GM21526 (cell line): ENCODE results near the gene RBM33.
"Not testable (repeated sequence)": the region's sequence is repeated elsewhere in the genome, so short reads cannot be mapped to it uniquely, and the experiment has no call there.

ENCODE experiments used
- ATAC-seq: cut with Tn5 transposase; IDR thresholded peaks from one replicate; pipeline ENCODE4 v1.9.1; 2021; ENCODE audit warnings: moderate library complexity; ENCODE audit not compliant: unreplicated experiment, low FRiP score

Gene RBM33

GRCh38 chr7:155685791-155686160, 41.3 kb downstream of the RBM33 start:
- no peak for ATAC-seq

- not testable (repeated sequence) for ATAC-seq
Observed at GRCh38 chr7:155686620-155687324, 42.3 kb downstream of the RBM33 start.

- not testable (repeated sequence) for ATAC-seq
Observed at GRCh38 chr7:155688237-155688636, 43.8 kb downstream of the RBM33 start.

GRCh38 chr7:155690655-155691054, 46.2 kb downstream of the RBM33 start:
- ATAC-seq: not testable (repeated sequence)

DNA sequence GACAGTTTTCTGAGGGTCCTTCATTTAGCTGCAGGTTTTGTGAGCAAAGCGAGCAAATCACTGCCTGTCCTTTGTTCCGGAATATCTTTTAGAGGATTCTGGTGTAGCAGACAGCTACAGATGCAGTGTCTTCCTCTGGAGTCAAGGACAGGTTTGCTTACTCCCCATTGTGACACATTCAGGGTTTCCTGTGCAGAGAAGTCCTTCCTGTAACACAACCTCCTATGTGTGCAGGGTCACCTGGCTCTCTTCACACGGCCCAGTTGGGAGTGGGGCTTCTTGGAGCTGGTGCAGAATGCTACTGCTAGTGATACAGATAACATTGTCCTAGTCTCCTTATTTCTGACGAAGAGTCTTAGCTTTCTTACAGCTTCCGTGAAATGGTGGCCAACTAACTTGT, 47.9 kb downstream of the RBM33 start:
- no peak for ATAC-seq

GRCh38 chr7:155693826-155694225, 49.4 kb downstream of the RBM33 start:
- ATAC-seq: no peak

- ATAC-seq: no peak
Observed at GRCh38 chr7:155694851-155695250, 50.4 kb downstream of the RBM33 start.

DNA sequence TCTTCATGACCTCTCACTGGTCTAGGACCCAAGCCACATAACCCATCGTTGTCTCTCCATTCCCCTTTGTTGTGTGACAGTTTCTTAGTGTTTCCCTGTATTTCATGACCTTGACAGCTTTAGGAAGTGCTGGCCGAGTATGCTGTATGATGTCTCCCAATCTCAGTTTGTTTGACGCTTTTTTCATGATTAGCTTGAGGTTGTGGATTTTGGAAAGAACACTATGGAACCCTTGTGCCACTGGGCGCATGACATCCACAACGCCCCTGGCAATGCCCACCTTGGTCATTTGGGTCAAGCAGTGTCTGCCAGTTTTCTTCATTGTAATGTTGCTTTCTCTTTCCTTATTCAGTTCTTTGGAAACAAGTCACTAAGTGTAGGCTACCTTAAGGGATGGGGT, 52.3 kb downstream of the RBM33 start:
- ATAC-seq: no peak

DNA sequence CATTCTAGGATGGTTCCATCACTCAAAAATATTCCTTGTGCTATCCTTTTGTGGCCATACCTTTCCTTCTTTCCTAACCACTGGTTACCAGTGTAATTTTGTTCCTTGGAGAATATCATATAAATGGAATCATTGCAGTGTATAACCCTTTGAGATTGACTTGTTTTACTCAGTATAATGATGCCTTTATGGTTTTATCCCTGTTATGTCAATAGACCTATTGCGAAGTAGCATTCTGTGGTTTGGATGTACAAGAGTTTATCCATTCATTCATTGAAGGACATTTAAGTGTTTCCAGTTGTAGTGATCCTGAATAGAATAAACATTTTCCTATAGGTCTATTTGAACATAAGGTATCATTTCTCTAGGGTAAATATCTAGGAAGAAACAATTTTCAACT, 54.2 kb downstream of the RBM33 start:
- no peak for ATAC-seq

DNA sequence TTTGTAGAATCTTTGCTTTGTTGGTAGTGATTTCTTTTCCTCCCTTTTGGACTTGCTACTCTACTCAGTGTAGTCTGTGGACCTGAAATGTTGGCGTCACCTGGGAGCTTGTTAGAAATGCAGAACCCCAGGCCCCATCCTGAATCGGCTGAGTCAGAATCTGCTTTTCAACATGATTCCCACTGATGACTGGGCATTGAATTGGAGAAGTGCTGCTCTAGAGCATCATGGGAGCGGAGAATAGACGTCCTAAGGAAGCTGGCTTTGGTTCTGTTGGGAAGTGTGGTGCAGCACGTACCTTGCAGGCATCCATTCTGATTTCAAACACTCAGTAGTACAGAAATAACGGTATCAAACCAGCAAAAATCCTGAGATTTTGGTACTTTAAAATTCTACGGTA, 54.7 kb downstream of the RBM33 start:
- ATAC-seq: no peak

GRCh38 chr7:155700847-155701246, 56.4 kb downstream of the RBM33 start:
- ATAC-seq: no peak

DNA sequence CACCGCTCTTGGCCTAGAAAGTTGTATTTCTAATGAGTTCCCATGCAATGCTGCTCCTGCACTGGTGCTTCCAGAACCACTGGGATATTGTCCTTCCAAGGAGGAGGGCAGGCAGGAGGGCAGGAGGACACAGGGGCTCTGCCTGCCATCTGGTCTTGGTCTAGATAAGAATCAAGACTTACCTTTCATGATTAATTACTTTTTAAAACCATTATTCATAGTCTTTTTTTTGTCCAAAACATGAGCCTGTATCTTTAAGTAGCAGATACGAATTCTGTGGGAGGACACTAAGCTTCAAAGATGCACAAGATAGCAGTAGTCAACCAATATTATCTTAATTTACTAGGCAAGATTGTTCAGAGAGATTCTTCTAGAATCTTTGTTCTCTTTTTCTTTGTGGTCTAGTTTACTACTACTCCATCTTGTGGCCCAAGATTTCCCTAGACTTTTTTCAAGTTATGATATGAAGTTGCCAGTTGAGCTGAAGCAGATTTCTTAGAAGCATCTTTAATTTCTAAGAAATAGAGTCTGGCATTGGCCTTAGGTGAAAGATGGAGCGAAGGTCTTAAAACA, 57.6 kb downstream of the RBM33 start:
- ATAC-seq: no peak

GRCh38 chr7:155702616-155703015, 58.2 kb downstream of the RBM33 start:
- ATAC-seq: no peak

GRCh38 chr7:155705623-155706360, 61.3 kb downstream of the RBM33 start:
- no peak for ATAC-seq

DNA sequence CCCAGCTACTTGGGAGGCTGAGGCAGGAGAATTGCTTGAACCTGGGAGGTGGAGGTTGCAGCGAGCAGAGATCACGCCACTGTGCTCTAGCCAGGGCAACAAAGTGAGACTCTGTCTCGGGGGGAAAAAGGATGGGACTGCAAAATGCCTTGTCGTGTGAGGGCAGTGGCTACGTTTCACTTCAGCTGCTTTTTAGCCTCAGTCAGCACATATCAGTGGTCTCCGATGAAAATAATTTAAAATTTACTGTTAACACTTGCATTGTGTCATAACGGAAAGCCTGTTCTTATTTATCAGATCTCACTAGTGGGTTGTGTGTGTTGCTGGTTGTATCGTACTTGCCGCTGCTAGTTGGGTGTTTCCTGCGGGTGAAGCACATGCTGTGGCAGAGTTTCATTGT, 61.9 kb downstream of the RBM33 start:
- ATAC-seq: no peak

DNA sequence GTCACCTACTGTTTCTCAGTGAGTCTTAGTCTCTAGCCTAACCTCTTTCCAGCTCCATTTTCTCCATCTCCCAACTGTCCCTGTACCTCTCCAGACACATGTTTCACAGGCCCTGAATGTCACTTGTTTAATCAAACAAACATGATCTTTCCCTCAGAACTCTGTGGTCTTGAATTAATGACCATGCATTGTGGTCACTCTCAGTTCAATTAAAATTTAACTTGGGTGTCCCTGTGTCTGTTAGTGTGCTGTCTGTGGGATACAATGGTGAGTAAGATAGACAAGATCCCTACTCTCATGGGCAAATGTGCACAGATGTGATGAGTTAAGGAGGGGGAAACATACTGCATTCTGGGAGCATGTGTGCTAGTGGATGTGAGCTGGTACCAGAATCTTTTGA, 65.0 kb downstream of the RBM33 start:
- ATAC-seq: no peak

GRCh38 chr7:155710031-155710430, 65.6 kb downstream of the RBM33 start:
- no peak for ATAC-seq

- ATAC-seq: no peak
Observed at GRCh38 chr7:155710530-155710929, 66.1 kb downstream of the RBM33 start.

DNA sequence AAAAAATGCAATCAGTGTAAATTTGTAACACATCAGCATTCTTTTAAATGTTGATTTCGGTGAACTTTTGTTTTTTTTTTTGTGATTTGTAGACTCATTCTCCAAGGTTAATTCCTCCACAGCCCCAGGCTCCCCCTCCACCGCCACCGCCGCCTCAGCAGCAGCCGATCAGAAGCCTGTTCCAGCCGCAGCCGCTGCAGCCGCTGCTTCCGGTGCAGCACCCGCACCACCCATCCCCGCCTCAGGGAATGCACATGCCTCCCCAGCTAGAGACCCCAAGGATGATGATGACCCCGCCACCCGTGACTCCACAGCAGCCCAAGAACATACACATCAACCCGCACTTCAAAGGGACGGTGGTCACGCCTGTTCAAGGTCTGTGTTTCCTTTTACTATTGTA, 66.6 kb downstream of the RBM33 start:
- ATAC-seq: no peak

GRCh38 chr7:155713384-155713783, 68.9 kb downstream of the RBM33 start:
- no peak for ATAC-seq

- no peak for ATAC-seq
Observed at GRCh38 chr7:155714702-155715101, 70.2 kb downstream of the RBM33 start.
